Naive B cell (primary cell): ENCODE measurements around the gene RPIA. TPM values are rescaled to one million over a fixed set of nuclear protein-coding genes. Genes with fewer than 3 reads are reported as not detected.
"Not testable (repeated sequence)": the region's sequence is repeated elsewhere in the genome, so short reads cannot be mapped to it uniquely, and the experiment has no call there.

Source experiments
- ATAC-seq, 2 donors: fragments of 150-1000 bp; cut with Tn5 transposase; 2 replicates each; pipeline ENCODE4 v1.10.0; 2021; ENCODE audit warnings: low read depth in 2 of 2, mild to moderate bottlenecking in 2 of 2, moderate library complexity in 2 of 2
- DNase-seq: peaks from one replicate; pipeline ENCODE4 v3.0.0; 2022
- H3K27ac Mint-ChIP-seq, 6 donors: one replicate each; pipeline ENCODE4 v1.8.0; 2020 to 2022; ENCODE audit warnings: mild to moderate bottlenecking in 6 of 6, mixed read lengths in 6 of 6, moderate library complexity in 5 of 6, inconsistent platforms in 2 of 6
- H3K27me3 Mint-ChIP-seq, 3 donors: one replicate each; pipeline ENCODE4 v1.8.0; 2021 to 2022; ENCODE audit warnings: mixed read lengths in 3 of 3, mild to moderate bottlenecking in 1 of 3
- H3K36me3 Mint-ChIP-seq, 2 donors: one replicate each; pipeline ENCODE4 v1.8.0; 2020 to 2022; ENCODE audit warnings: mixed read lengths in 2 of 2, inconsistent platforms in 1 of 2, mild to moderate bottlenecking in 1 of 2
- H3K4me1 Mint-ChIP-seq, 3 donors: one replicate each; pipeline ENCODE4 v1.8.0; 2020 to 2022; ENCODE audit warnings: mixed read lengths in 3 of 3, inconsistent platforms in 1 of 3, mild to moderate bottlenecking in 1 of 3, moderate library complexity in 1 of 3
- H3K4me3 Mint-ChIP-seq, 8 donors: one replicate each; pipeline ENCODE4 v1.8.0; 2020 to 2022; ENCODE audit warnings: mild to moderate bottlenecking in 8 of 8, mixed read lengths in 8 of 8, moderate library complexity in 8 of 8, inconsistent platforms in 2 of 8
- H3K9me3 Mint-ChIP-seq, 7 donors: one replicate each; pipeline ENCODE4 v1.8.0; 2020 to 2022; ENCODE audit warnings: mixed read lengths in 7 of 7, mild to moderate bottlenecking in 5 of 7, inconsistent platforms in 2 of 7, moderate library complexity in 1 of 7
- polyA plus RNA-seq, 6 donors: library from polyadenylated mRNA; unstranded; fragments of 300-500 nt; fragmentation: Illumina TruSeq; gene quantifications; one replicate each; pipeline ENCODE4 v1.2.3, GENCODE V29; 2021; ENCODE audit warnings: low read depth in 6 of 6

RPIA gene
- 10 to 100 TPM; 45.3 to 66.2 (median 51.7) TPM for polyA plus RNA-seq

- DNase-seq (peak; percentile 98), ATAC-seq (peak; percentile 91 to 93)
- Mint-ChIP-seq H3K27me3 (no peaks in the 10 kb centered on the region), H3K4me1 (peaks cover 58 to 64% (median 61%) of the 10 kb centered on the region in 3 donors), H3K4me3 (peak within 1 kb of the TSS; percentile 93 to 98 (median 96)), H3K27ac (peak within 1 kb of the TSS; percentile 86 to 99 (median 94)), H3K9me3 (no peaks in the 10 kb centered on the region), H3K36me3 (no peaks in the 10 kb centered on the region)
These were observed at the start of gene RPIA for GRCh38 chr2:88691339-88692183. Gene RPIA (plus strand): TSS chr2:88691673. CDS start chr2:88691699, 26 bp downstream.

GRCh38 chr2:88642278-88642677 lies 49.2 kb upstream of the RPIA start:
- Mint-ChIP-seq H3K9me3 (peaks cover 4 to 16% (median 6%) of the 10 kb centered on the region in 7 donors), H3K27ac (no peak overlapping the region), H3K36me3 (peaks cover 0 to 9% of the 10 kb centered on the region in 2 donors), H3K27me3 (peaks cover 0 to 8% (median 8%) of the 10 kb centered on the region in 3 donors), H3K4me1 (peaks cover 0 to 6% (median 0%) of the 10 kb centered on the region in 3 donors), H3K4me3 (no peak overlapping the region)
- ATAC-seq, result no peak
- no peak for DNase-seq

- peak overlapping the region in 1 of 6 donors; percentile 10 for H3K27ac Mint-ChIP-seq
- not testable (repeated sequence) for H3K4me1 Mint-ChIP-seq, H3K36me3 Mint-ChIP-seq, DNase-seq, H3K4me3 Mint-ChIP-seq, H3K27me3 Mint-ChIP-seq, H3K9me3 Mint-ChIP-seq, ATAC-seq
These were observed 46.1 kb upstream of the RPIA start for GRCh38 chr2:88645291-88645882.

GRCh38 chr2:88651646-88652045 lies 39.8 kb upstream of the RPIA start:
- H3K27ac Mint-ChIP-seq, result no peak overlapping the region

GRCh38 chr2:88654714-88655113 lies 36.8 kb upstream of the RPIA start:
- H3K27ac Mint-ChIP-seq, result peak overlapping the region in 1 of 6 donors; percentile 73
- no peak for DNase-seq
- no peak for ATAC-seq

More at GRCh38 chr2:88651646-88652045, 39.8 kb upstream of the RPIA start:
- Mint-ChIP-seq H3K27me3 (no peaks in the 10 kb centered on the region), H3K4me3 (no peak overlapping the region), H3K36me3 (no peaks in the 10 kb centered on the region), H3K9me3 (no peaks in the 10 kb centered on the region), H3K4me1 (no peaks in the 10 kb centered on the region)
- DNase-seq, result no peak
- no peak for ATAC-seq

GRCh38 chr2:88656690-88657089 lies 34.8 kb upstream of the RPIA start:
- H3K9me3 Mint-ChIP-seq, result peaks cover 0 to 4% (median 0%) of the 10 kb centered on the region in 7 donors
- no peak overlapping the region for H3K27ac Mint-ChIP-seq
- peaks cover 0 to 1% (median 0%) of the 10 kb centered on the region in 3 donors for H3K4me1 Mint-ChIP-seq
- H3K4me3 Mint-ChIP-seq, result no peak overlapping the region
- DNase-seq, result no peak
- no peaks in the 10 kb centered on the region for H3K36me3 Mint-ChIP-seq
- no peaks in the 10 kb centered on the region for H3K27me3 Mint-ChIP-seq
- no peak for ATAC-seq

More at GRCh38 chr2:88654714-88655113, 36.8 kb upstream of the RPIA start:
- Mint-ChIP-seq H3K4me3 (no peak overlapping the region), H3K36me3 (no peaks in the 10 kb centered on the region), H3K9me3 (no peaks in the 10 kb centered on the region), H3K27me3 (no peaks in the 10 kb centered on the region), H3K4me1 (peaks cover 0 to 1% (median 0%) of the 10 kb centered on the region in 3 donors)

- no peaks in the 10 kb centered on the region for H3K27me3 Mint-ChIP-seq
- peaks cover 0 to 1% (median 0%) of the 10 kb centered on the region in 3 donors for H3K4me1 Mint-ChIP-seq
- no peak for DNase-seq
- H3K4me3 Mint-ChIP-seq, result no peak overlapping the region
- H3K27ac Mint-ChIP-seq, result no peak overlapping the region
- no peak for ATAC-seq
- peaks cover 0 to 4% (median 0%) of the 10 kb centered on the region in 7 donors for H3K9me3 Mint-ChIP-seq
- H3K36me3 Mint-ChIP-seq, result no peaks in the 10 kb centered on the region
These were observed 34.3 kb upstream of the RPIA start for GRCh38 chr2:88657131-88657530.

GRCh38 chr2:88658326-88658725 lies 33.1 kb upstream of the RPIA start:
- ATAC-seq (no peak), DNase-seq (no peak)
- Mint-ChIP-seq H3K27ac (no peak overlapping the region), H3K36me3 (no peaks in the 10 kb centered on the region), H3K27me3 (no peaks in the 10 kb centered on the region), H3K9me3 (peaks cover 0 to 4% (median 0%) of the 10 kb centered on the region in 7 donors), H3K4me3 (no peak overlapping the region), H3K4me1 (peaks cover 0 to 1% (median 0%) of the 10 kb centered on the region in 3 donors)

- H3K9me3 Mint-ChIP-seq, result peaks cover 0 to 4% (median 0%) of the 10 kb centered on the region in 7 donors
- no peak overlapping the region for H3K4me3 Mint-ChIP-seq
- H3K27me3 Mint-ChIP-seq, result no peaks in the 10 kb centered on the region
- H3K4me1 Mint-ChIP-seq, result peaks cover 0 to 1% (median 0%) of the 10 kb centered on the region in 3 donors
- peak overlapping the region in 1 of 6 donors; percentile 89 for H3K27ac Mint-ChIP-seq
- ATAC-seq (no peak), DNase-seq (no peak)
- no peaks in the 10 kb centered on the region for H3K36me3 Mint-ChIP-seq
These were observed 32.5 kb upstream of the RPIA start for GRCh38 chr2:88658881-88659537.

- Mint-ChIP-seq H3K36me3 (no peaks in the 10 kb centered on the region), H3K27ac (no peak overlapping the region), H3K4me1 (peaks cover 0 to 1% (median 0%) of the 10 kb centered on the region in 3 donors), H3K27me3 (no peaks in the 10 kb centered on the region), H3K9me3 (peaks cover 0 to 4% (median 0%) of the 10 kb centered on the region in 7 donors), H3K4me3 (no peak overlapping the region)
- ATAC-seq (no peak), DNase-seq (no peak)
These were observed 31.9 kb upstream of the RPIA start for GRCh38 chr2:88659538-88659915.

- Mint-ChIP-seq H3K36me3 (no peaks in the 10 kb centered on the region), H3K4me1 (peaks cover 0 to 1% (median 0%) of the 10 kb centered on the region in 3 donors), H3K9me3 (peaks cover 0 to 4% (median 0%) of the 10 kb centered on the region in 7 donors), H3K27ac (no peak overlapping the region), H3K4me3 (peak overlapping the region in 1 of 8 donors; percentile 38), H3K27me3 (no peaks in the 10 kb centered on the region)
- DNase-seq (no peak), ATAC-seq (no peak)
These were observed 30.9 kb upstream of the RPIA start for GRCh38 chr2:88660622-88661021.

GRCh38 chr2:88666576-88666975 lies 24.9 kb upstream of the RPIA start:
- Mint-ChIP-seq H3K36me3 (no peaks in the 10 kb centered on the region), H3K9me3 (no peaks in the 10 kb centered on the region), H3K4me1 (peaks cover 0 to 9% (median 0%) of the 10 kb centered on the region in 3 donors), H3K4me3 (no peak overlapping the region), H3K27ac (no peak overlapping the region), H3K27me3 (no peaks in the 10 kb centered on the region)
- DNase-seq (no peak), ATAC-seq (no peak)

- Mint-ChIP-seq H3K27me3 (no peaks in the 10 kb centered on the region), H3K4me1 (peaks cover 0 to 15% (median 0%) of the 10 kb centered on the region in 3 donors), H3K4me3 (no peak overlapping the region), H3K27ac (peak overlapping the region in 1 of 6 donors; percentile 18), H3K9me3 (no peaks in the 10 kb centered on the region), H3K36me3 (no peaks in the 10 kb centered on the region)
- DNase-seq (no peak), ATAC-seq (no peak)
These were observed 24.3 kb upstream of the RPIA start for GRCh38 chr2:88667219-88667618.
